RKO (cell line): Measurements from ENCODE around the gene ARHGEF28.
A peak's percentile ranks its signal among the peaks of the same experiment; 100 is the strongest.

Experiments used
- DNase-seq: peaks from one replicate; pipeline ENCODE4 v3.0.0-alpha.2; 2016; ENCODE audit warnings: low spot score

Gene ARHGEF28

DNA sequence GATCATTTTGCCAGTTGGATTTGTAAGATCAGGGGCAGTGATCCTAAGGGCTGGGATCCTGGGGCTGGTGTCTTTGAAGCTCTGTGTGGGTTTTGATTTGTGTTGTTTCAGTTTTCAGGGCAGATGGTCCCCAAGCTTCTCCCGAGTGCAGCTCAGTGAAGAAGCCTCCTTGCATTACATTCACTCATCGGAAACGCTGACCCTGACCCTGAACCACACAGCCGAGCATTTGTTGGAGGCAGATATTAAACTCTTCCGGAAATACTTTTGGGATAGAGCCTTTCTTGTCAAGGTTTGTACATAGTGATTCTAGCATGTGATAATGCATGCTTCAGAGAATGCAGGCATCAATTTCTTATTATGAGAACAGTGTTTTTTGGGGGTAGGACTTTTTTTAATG, 150.4 kb downstream of the ARHGEF28 start:
- DNase-seq = no peak

DNA sequence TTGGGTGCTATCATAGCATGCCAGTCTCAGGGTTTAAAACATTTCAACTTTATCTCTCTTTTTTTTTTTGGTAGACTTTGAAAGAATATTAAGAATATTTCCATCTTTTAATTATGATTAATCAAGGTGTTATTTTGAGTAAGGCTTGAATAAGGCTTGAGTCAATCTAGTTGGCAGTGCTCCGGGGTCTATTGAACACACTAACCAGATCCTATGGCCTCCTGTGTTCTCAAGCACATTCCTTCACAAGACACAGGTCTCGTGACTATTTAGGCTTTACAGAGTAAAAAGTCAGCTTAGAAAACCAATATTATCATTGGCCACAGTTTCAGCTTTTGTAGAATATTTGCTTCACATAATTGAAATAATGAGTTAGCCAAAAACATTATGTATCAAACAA, 151.2 kb downstream of the ARHGEF28 start:
- no peak for DNase-seq

DNA sequence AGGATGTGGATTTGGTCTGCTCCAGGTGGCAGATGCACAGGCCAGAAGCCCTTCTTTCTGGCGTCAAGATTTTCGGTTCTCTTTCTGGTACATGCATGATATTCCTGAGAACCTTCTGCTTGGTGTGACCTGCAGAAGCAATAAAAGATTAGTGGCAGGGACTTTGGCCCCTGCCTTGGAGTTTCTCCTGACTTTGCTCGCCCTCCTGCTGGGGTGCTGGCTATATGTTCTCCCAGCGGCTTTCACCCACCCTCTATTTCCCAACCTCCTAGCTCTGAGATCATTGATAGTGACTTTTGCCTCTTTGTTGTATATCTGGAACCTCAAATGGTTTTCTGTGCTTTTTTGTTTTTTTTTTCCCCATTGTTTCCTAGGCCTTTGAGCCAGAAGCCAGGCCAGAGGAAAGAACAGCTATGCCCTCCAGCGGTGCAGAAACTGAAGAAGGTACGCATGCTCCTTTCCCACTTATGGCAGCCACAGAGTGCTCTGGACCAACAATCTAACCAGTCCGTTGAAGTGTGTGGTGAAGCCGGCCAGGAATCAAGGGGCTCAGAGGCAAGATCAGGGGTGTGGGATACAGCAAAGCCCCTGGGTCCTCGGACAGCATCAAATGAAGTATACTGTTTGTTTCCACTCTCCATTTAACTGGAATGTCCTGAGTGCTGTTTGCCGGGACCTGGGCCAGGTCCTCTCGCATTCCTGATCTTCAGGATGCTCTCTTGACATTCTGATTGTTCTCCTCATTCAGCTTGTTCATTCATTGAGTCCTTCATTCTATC, 154.5 kb downstream of the ARHGEF28 start:
- DNase-seq = no peak

DNA sequence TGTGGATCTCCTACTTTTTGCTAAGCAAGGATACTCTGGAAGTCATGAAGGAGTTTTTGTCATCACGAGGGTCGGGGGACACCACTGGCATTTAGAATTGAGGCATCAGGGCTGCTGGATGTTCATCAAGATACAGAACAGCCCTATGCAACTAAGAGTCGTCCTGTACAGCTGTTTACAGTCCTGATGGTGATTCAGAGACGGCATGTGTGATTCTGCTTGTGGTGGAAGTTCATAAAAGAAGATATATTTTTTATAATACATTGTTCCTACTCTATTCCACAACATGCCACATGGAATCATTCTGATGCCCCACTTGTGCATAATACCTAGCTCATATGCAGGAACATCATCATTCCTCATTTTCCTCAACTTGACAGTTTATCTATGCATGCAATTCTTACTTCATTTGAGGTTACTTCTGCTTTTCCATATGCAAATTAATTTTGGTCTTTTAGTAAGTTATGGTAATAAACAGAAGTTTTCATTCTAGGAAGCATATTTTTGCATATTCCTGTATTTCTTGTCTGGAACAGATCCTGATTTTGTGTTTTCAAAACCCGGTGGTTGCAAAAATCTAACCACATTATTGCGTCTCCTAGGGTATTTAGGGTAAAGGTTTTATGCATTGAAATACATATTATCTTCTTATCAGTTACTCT, 155.2 kb downstream of the ARHGEF28 start:
- DNase-seq = no peak

DNA sequence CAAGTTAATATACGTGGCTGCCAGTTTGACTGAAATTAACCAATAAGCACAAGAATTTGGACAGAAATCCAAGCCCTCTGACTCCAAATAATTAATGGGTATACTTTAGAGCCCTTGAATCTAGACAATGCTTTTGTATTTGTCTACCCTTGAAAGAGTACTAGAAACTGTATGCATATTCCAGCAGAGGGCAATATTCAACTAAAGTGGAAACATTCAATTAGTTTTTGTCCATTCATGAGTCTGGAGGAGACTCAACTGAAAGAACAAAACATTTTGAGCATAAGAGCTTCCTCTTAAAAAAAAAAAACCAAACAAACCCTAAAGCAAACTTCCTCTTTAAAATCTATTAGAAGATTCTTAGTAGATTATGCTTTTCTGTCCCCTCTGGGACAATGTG, 157.8 kb downstream of the ARHGEF28 start:
- peak; percentile 23 for DNase-seq

DNA sequence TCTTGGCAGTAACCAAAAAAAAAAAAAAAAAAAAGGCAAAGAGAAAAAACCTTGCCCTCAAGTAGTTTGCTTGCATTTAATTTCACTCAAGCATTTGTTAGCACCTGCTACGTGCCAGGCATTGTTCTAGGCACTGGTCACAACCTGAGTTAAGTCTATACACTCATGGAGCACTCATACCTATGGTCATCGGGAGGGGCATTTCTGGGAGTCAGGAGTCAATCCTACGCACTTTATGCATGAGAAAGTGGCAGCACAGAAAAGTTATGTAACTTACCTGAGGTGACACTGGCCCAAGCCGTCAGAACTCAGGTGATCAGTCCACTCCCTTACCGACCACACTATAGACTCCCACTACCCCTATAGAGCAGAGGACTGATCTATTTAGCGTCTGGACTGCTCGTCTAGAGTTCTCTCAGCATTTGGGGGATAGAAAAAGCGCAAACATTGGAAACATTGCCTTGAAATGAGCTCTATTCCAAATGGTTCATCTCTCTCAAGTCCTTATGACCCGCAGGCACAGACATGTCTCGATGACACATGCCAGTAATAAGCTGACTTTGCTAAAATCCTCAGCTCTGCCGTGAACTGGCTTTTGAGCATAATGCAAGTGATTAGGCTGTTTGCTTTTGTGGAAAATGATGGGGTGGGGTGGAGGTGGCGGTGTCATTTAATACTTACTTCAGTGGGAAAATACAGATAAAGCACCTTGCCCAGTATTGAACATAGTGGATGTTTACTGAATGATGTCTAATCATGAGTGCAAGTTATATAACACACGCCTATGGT, 160.2 kb downstream of the ARHGEF28 start:
- no peak for DNase-seq

DNA sequence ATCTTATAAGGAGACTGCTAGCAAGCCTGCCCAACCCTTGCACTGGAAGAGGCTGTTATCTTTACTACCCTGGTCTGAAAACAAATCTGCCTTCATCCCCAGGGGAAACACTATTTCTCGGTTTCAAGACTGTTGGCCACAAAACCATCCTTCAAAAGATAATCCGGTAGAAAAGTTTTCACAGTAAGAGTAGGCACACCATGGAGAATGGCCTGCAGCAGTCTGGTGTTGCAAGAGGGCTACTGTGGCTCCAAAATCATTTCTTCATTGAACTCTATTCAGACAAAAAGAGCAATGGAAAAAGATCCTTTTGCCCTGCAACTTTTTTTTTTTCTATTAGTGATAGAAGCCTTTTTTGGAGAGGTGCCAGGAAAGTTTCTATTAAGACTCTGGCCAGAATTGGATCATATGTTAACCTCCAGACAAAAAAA, 163.9 kb downstream of the ARHGEF28 start:
- no peak for DNase-seq

DNA sequence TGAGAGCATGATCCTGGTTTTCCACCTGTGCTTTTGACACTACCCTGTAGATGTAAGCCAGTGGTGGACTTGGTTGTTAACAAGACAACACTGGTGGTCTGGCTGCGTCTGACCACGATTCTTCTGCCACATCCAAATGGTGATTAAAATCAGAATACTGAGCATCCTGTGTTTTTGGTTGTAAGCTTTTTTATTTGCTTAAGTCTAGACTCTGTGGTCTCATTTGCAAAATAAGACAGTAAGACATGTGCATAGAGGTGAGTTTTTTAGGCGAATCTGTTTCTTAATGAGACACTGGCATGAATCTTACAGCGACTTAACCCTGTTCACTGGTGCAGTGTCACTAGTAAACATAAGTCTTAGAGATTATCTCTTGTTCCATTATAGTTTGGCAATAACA, 165.4 kb downstream of the ARHGEF28 start:
- no peak for DNase-seq

DNA sequence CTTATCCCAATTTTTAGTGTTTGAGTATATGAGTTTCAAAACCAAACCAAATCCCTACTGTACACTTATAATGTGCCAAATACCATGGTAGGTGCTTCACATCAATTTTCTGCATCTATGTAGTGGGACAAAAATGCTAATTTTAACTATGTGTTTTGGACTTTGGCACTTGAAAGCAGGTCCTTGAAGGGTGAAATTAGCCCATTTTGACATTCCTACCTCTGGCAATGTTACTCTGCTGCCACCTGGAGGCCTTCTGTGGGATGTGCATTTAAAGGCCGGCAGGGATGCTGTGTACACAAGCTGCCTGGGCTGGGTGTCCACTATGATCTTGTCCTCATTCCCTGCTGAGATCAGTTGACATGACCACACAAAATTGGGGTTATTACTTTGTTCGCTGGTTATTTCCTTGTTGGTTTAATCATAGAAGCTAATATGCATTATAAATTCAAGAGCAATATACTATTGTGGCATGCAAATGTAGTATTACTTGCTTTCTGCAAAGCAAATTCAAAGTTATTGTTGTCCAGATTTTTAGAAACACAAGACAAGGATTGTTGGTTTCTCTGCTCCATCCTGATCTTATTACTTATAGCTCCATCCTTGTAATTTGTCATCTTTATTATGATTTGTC, 166.8 kb downstream of the ARHGEF28 start:
- DNase-seq = peak; percentile 77

DNA sequence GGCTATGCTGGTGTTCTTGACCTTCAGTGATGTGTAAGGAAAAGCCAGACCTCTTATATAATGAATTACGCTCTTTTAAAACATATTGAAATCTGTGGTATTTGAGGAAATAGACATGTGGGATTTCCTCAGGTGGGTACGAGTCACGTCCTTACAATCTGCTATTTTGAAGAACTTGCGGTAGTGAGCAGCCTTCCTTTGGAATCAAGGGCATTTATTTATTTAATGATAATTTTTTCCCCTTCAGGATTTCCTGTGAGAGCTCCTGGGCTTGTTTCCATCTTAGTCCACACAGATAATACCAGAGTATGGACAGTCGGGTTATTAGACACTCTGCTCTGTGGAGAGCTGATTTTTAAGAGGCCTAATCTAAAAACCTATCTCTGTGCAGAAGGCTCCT, 167.9 kb downstream of the ARHGEF28 start:
- no peak for DNase-seq

DNA sequence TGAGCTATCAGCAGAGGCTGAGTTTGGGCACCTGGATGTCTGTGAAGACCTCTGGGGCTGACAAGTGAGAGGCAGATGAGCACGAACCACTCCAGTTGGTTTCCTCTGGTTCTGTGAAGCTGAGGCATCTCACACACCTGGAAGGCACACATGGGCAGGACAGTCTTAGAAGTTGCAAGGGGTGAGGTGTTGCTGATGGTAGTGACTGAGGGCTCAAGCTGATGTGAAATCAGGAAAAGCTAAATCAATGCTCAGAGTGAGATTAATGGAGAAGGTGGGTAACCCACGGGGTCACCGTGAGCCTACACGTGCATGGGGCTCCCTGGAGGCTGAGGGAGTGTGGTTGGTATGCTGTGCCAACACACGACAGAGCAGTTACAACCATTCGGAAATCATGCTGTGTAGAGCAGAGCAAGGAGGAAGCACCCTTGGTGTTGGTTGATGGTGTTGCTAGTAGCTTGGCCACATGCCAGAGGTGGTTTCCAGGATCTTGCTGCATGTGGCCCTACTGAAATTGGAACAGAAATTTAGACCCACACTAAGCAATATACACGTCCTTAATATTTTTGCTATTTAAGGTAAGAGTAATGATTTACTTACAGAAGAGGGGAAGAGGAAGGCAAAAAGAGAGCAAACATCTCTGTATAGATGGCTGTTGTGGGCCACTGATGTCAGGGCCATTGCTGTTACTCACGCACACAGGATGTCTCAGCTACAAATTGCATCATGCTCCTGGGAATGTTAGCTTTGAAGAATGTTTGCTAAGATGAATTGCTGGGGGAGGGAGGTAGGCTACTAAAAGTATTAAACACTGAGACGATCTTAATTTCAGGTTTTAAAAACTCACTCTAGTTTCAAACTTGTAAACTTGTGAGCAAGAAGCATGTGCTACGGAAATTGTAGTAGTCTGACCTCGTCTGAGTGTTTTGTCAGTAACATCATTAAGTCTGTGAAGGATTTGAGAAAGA, 170.5 kb downstream of the ARHGEF28 start:
- peak; percentile 67 for DNase-seq

DNA sequence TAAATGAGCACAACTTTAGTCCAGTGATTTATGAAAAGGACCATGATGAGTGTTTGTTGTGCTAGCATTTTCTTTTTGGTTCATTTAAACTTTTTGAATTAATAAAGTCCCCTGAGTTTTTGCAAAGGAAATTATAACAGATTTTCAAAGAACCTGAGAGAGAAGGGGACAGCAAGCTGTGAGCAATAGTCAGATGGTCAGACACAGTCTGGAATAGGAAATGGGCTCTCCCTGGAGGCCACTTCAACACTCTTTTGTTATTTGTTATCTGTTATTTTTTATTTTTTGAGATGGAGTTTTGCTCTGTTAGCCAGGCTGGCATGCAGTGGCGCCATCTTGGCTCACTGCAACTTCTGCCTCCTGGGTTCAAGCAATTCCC, 171.1 kb downstream of the ARHGEF28 start:
- no peak for DNase-seq

DNA sequence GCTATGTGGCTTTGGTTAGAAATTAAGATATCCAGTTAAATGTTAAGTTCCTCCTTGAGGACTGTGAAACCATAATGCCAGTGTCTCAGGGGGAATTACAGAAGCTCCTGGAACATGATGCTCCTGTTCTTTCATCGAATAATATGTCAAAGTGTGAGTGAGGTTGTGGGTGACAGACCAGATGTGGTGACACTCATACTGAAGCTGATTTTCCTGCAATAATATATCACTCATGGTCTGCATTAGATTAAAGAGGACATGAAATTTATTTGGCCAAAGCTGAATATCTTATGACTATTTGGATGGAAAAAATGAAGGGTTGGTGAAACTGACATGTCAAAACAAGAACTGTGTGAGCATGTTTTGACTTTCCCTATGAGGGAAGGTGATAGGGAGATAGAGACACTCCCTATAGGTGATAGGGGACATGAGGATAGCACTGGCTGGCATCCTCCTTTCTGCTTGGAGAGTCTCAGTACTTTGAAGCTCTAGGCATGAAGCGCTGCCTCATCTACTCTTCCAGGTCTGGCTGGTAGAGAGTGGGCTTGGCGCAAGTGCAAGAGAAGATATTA, 173.5 kb downstream of the ARHGEF28 start:
- no peak for DNase-seq

DNA sequence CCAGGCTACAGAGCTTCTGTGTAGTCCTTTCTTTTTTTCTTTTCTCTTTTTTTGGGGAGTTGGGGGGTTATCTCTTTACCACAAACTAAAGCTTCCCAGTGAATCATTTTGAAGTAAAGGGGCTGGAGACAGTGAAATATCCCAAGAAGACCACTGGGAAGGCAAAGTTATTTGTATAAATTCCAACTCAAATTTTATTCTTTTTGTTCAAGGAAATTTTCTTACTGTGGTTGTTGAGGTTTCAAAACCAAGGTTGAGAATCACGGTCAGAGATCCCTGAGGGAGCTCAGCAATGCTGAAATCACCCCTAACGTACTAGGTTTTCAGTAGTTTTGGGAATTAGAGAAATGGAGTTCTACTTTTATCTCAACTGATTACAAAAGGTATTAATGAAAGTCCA, 175.7 kb downstream of the ARHGEF28 start:
- no peak for DNase-seq

DNA sequence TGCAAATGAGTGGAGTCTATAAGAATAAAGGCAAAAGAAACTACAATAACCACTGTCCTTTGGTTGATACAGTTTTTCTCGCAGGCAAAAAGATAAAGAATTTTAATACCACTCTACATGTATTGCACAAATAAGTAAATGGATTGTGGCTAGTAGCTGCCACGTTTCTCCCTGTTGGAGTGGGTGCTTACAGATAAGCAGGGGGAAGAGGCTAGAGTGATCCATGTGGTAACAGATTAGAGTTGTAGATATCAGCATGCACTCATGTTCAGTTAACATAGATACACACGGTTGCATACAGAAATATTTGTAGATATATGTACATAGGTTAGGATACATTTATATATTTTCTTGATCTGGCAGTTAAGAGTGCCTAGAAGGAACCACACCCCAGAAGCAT, 179.5 kb downstream of the ARHGEF28 start:
- no peak for DNase-seq

DNA sequence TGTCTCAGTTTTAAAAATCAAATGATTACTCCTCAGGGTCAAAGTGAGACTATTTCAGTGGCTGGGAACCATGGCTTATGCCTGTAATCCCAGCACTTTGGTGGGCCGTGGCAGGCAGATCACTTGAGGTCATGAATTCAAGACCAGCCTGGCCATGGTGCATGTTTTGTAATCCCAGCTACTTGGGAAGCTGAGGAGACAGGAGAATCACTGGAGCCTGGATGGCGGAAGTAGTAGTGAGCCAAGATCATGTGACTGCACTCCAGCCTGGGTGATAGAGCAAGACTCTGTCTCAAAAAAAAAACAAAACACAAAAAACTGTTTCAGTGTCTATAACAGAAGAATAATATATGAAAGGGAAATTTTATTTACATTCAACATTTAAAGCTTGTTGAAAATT, 182.9 kb downstream of the ARHGEF28 start:
- DNase-seq = no peak

DNA sequence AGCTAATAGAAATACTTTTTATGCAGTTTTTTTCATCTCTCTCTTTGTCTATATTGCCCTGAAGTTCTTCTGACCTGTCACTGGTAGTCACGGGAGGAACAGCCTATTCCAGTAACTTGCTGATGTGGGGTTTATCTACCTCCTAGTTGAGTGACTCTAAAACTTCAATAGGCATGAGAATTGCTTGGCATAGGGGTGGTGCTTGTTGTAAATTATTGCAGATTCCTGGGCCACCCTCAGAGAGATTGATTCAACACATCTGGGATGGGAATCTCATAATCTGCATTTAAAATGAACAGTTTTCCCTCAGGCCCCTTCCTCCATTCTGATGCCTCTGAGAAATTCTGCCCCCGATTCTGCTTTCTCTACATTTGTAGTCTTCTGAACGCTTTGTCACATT, 184.4 kb downstream of the ARHGEF28 start:
- no peak for DNase-seq

DNA sequence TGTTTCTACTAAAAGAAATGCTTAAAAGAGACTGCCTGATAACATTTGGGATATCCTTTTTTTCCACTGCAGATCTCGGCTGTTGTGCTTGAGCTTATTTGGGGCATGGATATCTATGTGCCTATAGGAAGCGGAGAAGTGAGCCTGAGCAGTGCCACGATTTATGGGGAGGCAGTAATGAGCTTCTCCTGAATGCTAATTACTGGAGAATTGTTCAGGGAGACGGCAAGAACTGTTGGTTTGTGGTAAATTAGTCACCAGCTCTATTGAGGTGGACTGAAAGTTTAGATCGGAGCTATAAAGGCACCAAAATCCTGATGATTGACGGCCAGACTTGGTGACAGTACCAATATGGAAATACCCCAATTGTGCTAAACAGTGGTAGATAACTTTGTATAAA, 186.5 kb downstream of the ARHGEF28 start:
- DNase-seq = no peak

DNA sequence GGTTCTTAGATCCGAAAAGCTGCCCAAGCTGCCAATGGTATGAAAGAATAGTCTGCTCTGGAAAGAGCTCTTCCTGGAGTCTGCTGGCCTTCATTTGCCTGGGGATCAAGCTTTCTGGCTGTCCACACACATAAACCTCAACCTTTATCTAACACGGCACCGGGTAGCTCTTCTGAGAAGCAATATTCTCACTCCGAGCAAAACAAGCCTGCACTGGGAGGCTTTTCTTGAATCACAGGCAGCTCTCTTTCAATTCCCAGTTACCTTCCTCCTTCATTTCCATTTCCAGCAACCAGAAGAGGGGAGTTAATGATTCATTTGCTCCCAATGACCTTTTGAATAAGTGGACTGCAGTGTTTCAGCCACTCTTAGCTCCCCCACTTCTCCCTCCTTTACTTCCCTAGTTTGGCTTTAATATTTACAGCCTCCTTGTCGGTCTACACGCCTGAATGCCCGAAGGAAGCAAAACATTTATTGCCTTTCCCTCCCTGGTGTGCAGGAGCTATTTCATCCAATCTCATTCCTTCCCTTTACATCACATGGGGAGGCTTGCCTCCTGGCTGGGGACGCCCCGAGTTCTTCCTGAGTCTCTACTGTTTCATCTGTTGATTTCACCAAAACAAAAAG, 187.1 kb downstream of the ARHGEF28 start:
- DNase-seq = no peak

DNA sequence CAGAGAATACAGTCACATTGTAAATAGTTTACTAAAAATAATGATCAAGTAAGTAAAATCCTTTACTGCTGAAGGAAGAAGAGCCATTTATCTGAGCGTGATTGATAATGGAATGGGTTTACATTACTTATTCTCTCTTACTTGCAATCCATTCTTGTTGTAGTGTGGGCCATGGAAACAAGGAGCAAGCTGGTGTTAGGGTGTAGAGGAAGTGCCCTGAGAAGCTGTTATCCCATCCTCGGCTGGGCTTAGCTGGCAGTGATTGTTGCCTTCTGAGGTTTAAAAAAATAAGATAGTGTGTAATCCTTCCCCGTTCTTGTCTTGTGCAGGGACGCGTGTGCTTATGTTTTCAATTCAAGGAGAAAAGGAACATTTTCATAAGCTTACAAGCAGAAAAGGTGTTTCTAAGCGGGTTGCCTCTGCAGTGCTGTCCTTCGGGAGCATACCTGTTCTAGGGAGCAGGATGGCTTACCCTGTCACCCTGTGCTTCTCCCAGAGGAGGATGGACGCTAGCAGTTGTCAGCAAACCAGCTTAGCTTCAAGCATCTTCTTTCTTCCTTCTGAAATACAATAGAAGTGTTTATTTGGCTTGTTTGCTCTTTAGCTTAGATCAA, 188.3 kb downstream of the ARHGEF28 start:
- DNase-seq = no peak
